ENCODE measurements around the gene ACIN1.

- no peak for TF ChIP-seq POLR2A (IDR thresholded peaks at IDR 0.05)
- TF ChIP-seq, protein P1, sequence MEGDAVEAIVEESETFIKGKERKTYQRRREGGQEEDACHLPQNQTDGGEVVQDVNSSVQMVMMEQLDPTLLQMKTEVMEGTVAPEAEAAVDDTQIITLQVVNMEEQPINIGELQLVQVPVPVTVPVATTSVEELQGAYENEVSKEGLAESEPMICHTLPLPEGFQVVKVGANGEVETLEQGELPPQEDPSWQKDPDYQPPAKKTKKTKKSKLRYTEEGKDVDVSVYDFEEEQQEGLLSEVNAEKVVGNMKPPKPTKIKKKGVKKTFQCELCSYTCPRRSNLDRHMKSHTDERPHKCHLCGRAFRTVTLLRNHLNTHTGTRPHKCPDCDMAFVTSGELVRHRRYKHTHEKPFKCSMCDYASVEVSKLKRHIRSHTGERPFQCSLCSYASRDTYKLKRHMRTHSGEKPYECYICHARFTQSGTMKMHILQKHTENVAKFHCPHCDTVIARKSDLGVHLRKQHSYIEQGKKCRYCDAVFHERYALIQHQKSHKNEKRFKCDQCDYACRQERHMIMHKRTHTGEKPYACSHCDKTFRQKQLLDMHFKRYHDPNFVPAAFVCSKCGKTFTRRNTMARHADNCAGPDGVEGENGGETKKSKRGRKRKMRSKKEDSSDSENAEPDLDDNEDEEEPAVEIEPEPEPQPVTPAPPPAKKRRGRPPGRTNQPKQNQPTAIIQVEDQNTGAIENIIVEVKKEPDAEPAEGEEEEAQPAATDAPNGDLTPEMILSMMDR (IDR thresholded peaks at IDR 0.05): no peak
These were observed 71.7 kb downstream of the ACIN1 start for GRCh38 chr14:23023022-23023794.
